GM19324 (cell line): ENCODE measurements around the gene HYPK.
A peak's percentile ranks its signal among the peaks of the same experiment; 100 is the strongest.

ENCODE experiments used
- ATAC-seq: cut with Tn5 transposase; IDR thresholded peaks from one replicate; pipeline ENCODE4 v1.9.1; 2021; ENCODE audit warnings: mild to moderate bottlenecking, moderate library complexity; ENCODE audit not compliant: unreplicated experiment, low FRiP score

Gene HYPK

GRCh38 chr15:43800286-43801141 lies at the start of gene HYPK:
TSS of gene HYPK (plus strand) at chr15:43800599. CDS start at chr15:43800623, 24 bp downstream.
- peak; percentile 84 for ATAC-seq

DNA sequence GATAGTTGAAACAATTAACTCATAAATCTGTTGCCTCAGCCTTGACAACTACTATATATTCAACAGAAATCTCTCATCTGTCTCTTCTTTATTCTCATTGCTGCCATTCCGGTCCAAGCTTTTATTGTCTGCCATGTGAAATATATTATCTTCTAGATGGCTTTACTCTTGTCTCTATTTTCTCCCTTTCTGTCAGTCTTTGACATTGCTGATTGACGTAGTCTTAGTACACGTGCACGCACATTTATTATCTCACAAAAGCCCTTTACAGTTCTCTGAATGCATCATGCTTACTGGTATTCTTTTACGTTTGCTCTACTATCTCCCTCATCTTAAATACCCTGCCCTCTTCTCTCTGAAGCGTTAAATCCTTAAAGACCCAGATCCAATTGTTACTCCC lies 48.5 kb upstream of the HYPK start:
- no peak for ATAC-seq

GRCh38 chr15:43762824-43763223 lies 37.6 kb upstream of the HYPK start:
- no peak for ATAC-seq

DNA sequence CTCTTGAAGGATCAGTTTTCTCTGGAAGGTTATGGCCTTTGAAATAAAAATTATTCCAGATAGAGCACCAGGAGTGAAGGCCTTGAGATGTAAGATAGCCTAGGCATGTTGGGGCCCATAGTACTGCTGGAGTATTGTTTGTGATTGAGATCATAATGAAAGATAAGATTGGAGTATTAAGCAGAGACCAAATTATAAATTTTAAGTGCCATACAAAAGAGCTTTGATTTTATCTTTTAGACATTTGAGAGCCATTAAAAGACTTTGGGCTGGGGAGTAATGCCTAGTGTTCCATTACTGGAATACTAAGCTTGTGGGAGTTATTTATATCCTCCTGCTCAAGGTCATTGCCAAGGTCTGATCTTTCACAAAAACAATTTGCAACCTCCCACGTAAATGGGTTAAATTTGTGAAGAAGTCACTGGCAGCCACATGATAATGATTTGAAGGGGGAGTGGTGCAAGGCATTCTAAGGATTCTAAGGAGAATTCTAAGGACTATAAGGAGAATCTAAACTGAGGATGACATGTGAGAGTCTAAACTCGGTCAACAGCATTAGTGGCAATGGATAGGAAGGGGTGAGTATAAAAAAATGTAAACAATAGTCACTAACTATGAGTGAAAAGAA lies 36.5 kb upstream of the HYPK start:
- ATAC-seq = no peak

GRCh38 chr15:43769584-43770228 lies 30.7 kb upstream of the HYPK start:
- no peak for ATAC-seq

DNA sequence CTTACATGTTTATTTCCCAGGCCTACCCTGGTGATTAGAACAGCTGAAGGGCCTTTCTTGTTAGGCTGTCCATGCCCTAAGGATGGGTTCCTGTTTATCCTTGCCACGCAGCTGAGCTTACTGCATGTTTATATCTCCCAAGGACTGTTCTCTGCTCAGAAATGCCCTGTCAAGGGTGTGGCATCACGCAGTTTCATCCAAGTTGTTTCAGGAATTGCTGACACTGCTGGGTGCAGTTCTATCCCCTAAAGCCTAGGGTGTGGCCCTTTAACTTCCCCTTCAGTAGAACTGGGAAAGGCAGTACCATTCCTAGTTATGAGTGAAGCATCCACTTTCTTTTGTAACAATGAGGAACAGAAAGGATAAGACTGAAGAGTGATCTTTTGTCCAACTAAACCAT lies 28.6 kb upstream of the HYPK start:
- ATAC-seq = no peak

DNA sequence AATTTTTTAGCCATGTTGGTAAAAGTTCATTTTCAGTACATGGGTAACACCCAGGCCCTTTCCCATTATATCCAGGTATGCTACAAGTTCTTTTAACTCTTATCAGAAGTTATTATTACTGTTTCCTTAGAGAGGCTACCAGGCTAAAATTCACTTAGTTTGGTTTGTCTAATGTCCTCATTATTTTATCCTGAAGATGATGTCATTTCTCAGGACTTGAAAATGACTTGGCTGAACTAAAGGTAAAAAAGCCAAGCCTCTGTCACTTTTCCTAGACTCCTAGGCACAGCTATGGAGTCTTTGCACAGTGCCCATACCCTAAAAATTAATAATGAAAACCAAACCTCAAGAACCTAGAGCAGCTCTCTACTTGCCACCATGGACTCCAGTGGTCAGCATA lies 27.8 kb upstream of the HYPK start:
- no peak for ATAC-seq

GRCh38 chr15:43774062-43774461 lies 26.3 kb upstream of the HYPK start:
- ATAC-seq = no peak

DNA sequence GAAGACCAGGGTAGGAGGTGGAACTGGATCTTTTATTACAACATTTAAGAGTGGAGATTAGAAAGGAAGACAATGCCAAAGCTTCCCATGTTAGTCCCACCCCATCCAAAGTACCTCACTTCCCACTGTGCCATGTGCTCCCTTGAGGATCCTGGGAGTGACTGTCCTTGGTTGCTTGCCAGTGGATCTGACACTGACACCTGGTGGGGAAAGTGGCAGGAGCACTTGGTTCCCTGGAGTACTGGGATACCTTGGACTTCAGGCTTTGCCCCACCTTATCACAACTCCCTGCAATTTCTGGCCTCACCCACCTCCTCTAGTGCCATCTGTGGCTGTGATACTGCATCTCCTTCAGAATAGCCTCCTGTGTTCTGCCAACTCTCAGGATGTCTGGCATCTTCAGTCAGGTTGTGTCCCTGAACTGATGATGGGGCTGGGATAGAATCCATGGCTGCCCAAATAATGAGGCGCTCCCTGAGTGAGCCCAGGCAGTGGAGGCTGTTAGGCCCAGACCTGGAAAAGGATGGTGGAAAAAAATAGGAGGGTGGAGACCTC lies 24.9 kb upstream of the HYPK start:
- no peak for ATAC-seq

- peak; percentile 54 for ATAC-seq
Observed at GRCh38 chr15:43776101-43776717, 24.2 kb upstream of the HYPK start.

DNA sequence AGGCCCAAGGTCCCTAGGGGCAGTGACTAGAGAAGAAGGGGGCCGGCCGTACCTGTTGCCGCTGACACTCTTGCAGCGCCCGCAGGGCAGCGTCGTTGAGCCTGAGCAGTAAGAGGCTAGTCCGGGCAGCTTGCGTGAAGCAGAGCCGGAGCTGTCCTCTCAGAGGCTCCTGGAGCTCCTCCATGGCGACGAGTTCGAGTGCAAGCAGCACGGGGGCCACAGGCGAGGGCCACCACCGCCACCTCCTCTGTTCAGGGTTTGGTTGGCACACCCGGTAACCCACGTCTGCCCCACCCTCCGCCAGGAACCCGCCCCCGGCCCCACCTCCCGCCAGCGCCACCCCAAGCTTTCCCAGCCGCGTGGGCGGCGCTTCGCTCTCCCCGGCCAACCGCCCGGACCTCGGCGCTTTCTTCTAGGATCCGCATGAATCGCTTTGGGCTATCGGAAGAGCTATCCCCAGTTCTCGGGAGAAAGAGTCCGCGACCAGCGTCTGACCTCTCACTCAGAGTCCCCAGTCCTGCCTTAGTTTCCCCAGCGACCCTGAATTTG lies 23.6 kb upstream of the HYPK start, which contains the start of gene ELL3:
Gene ELL3, minus strand, starts transcription at position 249 of the 549 bp plus-strand sequence. Its CDS starts 65 bp downstream, at position 184.
- ATAC-seq = peak; percentile 43

DNA sequence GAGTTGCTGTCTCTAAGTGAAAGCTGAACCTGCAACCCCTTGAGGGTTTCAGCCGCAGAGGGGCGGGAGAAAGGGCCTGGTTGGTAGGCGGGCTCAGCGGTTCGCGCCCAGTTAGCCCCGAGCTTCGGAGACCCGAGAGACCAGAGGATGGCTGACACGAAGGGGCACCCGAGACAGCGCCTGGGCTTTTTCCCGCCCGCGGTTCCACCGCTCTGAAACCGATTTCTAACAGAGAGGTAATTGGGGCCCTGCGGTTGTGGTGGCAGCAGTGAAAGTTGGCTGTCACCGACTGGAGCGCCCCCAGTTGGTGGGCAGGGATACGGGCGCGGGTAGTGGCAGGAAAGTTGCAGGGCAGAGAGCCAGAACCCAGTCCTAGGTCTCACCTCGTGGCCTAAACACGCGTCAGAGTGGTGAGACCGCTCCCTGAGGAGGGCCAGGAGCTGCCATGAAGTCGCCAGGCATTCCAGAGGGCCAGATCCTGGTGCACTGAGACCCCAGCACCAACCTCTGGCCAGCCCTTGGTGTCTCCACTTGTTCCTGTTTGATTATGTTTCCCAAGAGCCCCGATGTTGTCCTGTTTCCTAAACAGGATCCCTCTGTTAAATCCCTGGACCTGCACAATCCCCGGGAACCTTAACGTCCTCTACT lies 23.0 kb upstream of the HYPK start:
- ATAC-seq = peak; percentile 42

DNA sequence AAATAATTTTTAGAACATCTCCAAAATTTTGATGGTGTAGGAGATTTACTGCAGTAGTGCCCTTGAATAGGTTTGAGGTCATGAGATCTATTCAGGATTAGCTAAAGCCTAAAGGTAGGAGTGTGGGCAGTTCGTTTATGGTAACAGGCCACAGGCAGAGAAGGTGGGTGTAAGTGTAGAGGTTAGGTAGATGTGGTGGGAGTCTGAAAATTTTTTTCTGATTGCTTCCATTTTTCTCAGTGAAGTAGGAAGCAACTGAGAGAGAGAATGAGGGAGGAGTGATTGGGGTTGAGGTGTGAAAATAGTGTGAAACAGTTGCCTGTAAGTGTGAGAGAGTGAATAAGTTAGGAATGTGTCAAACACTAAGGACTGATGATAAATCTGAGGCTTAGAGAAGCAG lies 21.4 kb upstream of the HYPK start:
- no peak for ATAC-seq

- no peak for ATAC-seq
Observed at GRCh38 chr15:43789409-43789808, 11.0 kb upstream of the HYPK start.

- peak; percentile 93 for ATAC-seq
Observed at GRCh38 chr15:43791993-43792760, 8.2 kb upstream of the HYPK start, which contains the start of gene SERF2. TSS of gene SERF2 (plus strand) at chr15:43792320. CDS start at chr15:43792377, 57 bp downstream.

GRCh38 chr15:43792761-43793476 lies 7.5 kb upstream of the HYPK start:
- peak; percentile 23 for ATAC-seq

DNA sequence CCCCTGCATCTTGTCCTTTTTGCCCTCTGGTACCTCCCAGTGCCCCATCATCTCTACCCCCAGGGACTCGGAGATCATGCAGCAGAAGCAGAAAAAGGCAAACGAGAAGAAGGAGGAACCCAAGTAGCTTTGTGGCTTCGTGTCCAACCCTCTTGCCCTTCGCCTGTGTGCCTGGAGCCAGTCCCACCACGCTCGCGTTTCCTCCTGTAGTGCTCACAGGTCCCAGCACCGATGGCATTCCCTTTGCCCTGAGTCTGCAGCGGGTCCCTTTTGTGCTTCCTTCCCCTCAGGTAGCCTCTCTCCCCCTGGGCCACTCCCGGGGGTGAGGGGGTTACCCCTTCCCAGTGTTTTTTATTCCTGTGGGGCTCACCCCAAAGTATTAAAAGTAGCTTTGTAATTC lies 6.8 kb upstream of the HYPK start:
- ATAC-seq = no peak

GRCh38 chr15:43794269-43795037 lies 5.9 kb upstream of the HYPK start:
- no peak for ATAC-seq
